HCT116 (cell line): ENCODE results near the gene NPHP3. TPM values are rescaled to one million over a fixed set of nuclear protein-coding genes. Genes with fewer than 3 reads are reported as not detected.

ENCODE experiments used
- ATAC-seq: fragments of 200-7000 bp; cut with Tn5 transposase; 2 replicates; pipeline ENCODE4 v1.9.1; 2020; ENCODE audit warnings: mild to moderate bottlenecking, moderate library complexity
- BruUV-seq: library from RNA; stranded (reverse); fragments of 400-500 nt; replicated peaks from 2 replicates; lab custom pipeline; 2021; lab: Mats Ljungman, UMichigan
- CTCF ChIA-PET: fragments of 300-600 bp; sonication (Branson Sonifier 250); formaldehyde crosslinking; loops from one replicate; lab custom pipeline; 2021; ENCODE audit warnings: antibody characterized with exemption; lab: Charles Lee
- POLR2A ChIA-PET: fragments of 300-600, 350-600 bp; sonication (Branson Sonifier 250); formaldehyde crosslinking; loops from one replicate; lab custom pipeline; 2021; ENCODE audit warnings: antibody characterized with exemption; lab: Charles Lee
- RAD21 ChIA-PET, 2 experiments: fragments of 300-600 bp; sonication (Branson Sonifier 250); formaldehyde crosslinking; loops; one replicate each; lab custom pipeline; 2023; ENCODE audit warnings: low total read pairs in 2 of 2; ENCODE audit not compliant: uncharacterized antibody in 2 of 2, unreplicated experiment in 2 of 2, low non-redundant PET in 1 of 2; lab: Charles Lee
- DNase-seq: peaks from one replicate; pipeline ENCODE4 v3.0.0-alpha.2; 2010; ENCODE audit warnings: low read depth, low spot score
- H2AFZ ChIP-seq: fragments of 200-600 bp; shearing (Covaris generic), sonication (generic); 2 replicates; pipeline ENCODE4 v1.6.1; 2017; ENCODE audit warnings: low read depth, mixed run types, mixed read lengths, antibody characterized with exemption, low read length; ENCODE audit not compliant: poor library complexity, severe bottlenecking
- H3K27ac ChIP-seq: 2 replicates; pipeline ENCODE4 v1.5.1; 2012; ENCODE audit warnings: low read depth, low read length
- H3K27me3 ChIP-seq: fragments of 200-600 bp; sonication (generic); 2 replicates; pipeline ENCODE4 v1.6.1; 2016; ENCODE audit warnings: mixed run types, low read length, mixed read lengths; ENCODE audit not compliant: insufficient read depth
- H3K36me3 ChIP-seq, 2 experiments: fragments of 200-500 bp in 1 of 2; fragments of 200-600 bp in 1 of 2; sonication (Bioruptor generic) in 1 of 2; sonication (generic) in 1 of 2; 2 replicates each; pipeline versions ENCODE4 v1.5.1 to v1.6.1; 2014 to 2016; ENCODE audit warnings: low read length in 2 of 2, inconsistent platforms in 1 of 2, mixed read lengths in 1 of 2, mixed run types in 1 of 2; ENCODE audit not compliant: insufficient read depth in 2 of 2, control insufficient read depth in 1 of 2
- H3K4me1 ChIP-seq, 2 experiments: fragments of 200-600 bp in 1 of 2; sonication (generic) in 1 of 2; 2 replicates each; pipeline versions ENCODE4 v1.5.1 to v1.6.1; 2012 to 2017; ENCODE audit warnings: low read length in 2 of 2, inconsistent platforms in 1 of 2, mild to moderate bottlenecking in 1 of 2, mixed read lengths in 1 of 2, mixed run types in 1 of 2, moderate library complexity in 1 of 2; ENCODE audit not compliant: insufficient read depth in 2 of 2, control insufficient read depth in 1 of 2
- H3K4me2 ChIP-seq: fragments of 200-600 bp; sonication (generic); 2 replicates; pipeline ENCODE4 v1.6.1; 2017; ENCODE audit warnings: mixed run types, low read length, mixed read lengths
- H3K4me3 ChIP-seq, 2 experiments: fragments of 200-600 bp in 1 of 2; sonication (generic) in 1 of 2; replicated peaks in 1 of 2; 2 replicates each; pipeline ENCODE4 v1.5.1; 2011 to 2016; ENCODE audit warnings: low read length in 2 of 2, control low read depth in 1 of 2, low read depth in 1 of 2, mild to moderate bottlenecking in 1 of 2, mixed read lengths in 1 of 2, mixed run types in 1 of 2
- H3K79me2 ChIP-seq: fragments of 200-600 bp; sonication (generic); 2 replicates; pipeline ENCODE4 v1.6.1; 2017; ENCODE audit warnings: mild to moderate bottlenecking, mixed run types, low read length, moderate library complexity, mixed read lengths; ENCODE audit not compliant: insufficient read depth
- H3K9ac ChIP-seq: fragments of 200-600 bp; sonication (generic); 2 replicates; pipeline ENCODE4 v1.6.1; 2016; ENCODE audit warnings: low read length, mixed read lengths
- H3K9me2 ChIP-seq: fragments of 200-600 bp; sonication (generic), shearing (Covaris generic); 2 replicates; pipeline ENCODE4 v1.6.1; 2017; ENCODE audit warnings: mixed run types, mild to moderate bottlenecking, moderate library complexity; ENCODE audit not compliant: insufficient read depth
- H3K9me3 ChIP-seq, 2 experiments: fragments of 200-500 bp in 1 of 2; fragments of 200-600 bp in 1 of 2; sonication (Bioruptor generic) in 1 of 2; sonication (generic) in 1 of 2; 2 replicates each; pipeline ENCODE4 v1.6.1; 2014 to 2017; ENCODE audit warnings: low read length in 2 of 2, mixed read lengths in 2 of 2, inconsistent platforms in 1 of 2, low read depth in 1 of 2, mild to moderate bottlenecking in 1 of 2, mixed run types in 1 of 2, moderate library complexity in 1 of 2; ENCODE audit not compliant: control insufficient read depth in 1 of 2, insufficient read depth in 1 of 2
- H4K20me1 ChIP-seq: fragments of 200-600 bp; sonication (generic), shearing (Covaris generic); 2 replicates; pipeline ENCODE4 v1.6.1; 2017; ENCODE audit warnings: mixed run types, mild to moderate bottlenecking, moderate library complexity; ENCODE audit not compliant: insufficient read depth
- CEBPB ChIP-seq: IDR thresholded peaks from 2 replicates; pipeline ENCODE4 v1.6.1; 2012; ENCODE audit warnings: low read depth
- EGR1 ChIP-seq: IDR thresholded peaks from 2 replicates; pipeline ENCODE4 v1.6.1; 2012; ENCODE audit warnings: low read depth
- ELF1 ChIP-seq: IDR thresholded peaks from 2 replicates; pipeline ENCODE4 v1.6.1; 2012; ENCODE audit warnings: low read depth, borderline replicate concordance
- EZH2 ChIP-seq: fragments of 200-600 bp; sonication (generic); IDR thresholded peaks from 2 replicates; pipeline ENCODE4 v1.6.1; 2017; ENCODE audit warnings: antibody characterized with exemption, mixed run types
- EZH2phosphoT487 ChIP-seq: fragments of 200-600 bp; IDR thresholded peaks from 2 replicates; pipeline ENCODE4 v1.6.1; 2018; ENCODE audit warnings: antibody characterized with exemption, borderline replicate concordance
- FOSL1 ChIP-seq: IDR thresholded peaks from 2 replicates; pipeline ENCODE4 v1.6.1; 2012; ENCODE audit warnings: low read depth
- JUND ChIP-seq: IDR thresholded peaks from 2 replicates; pipeline ENCODE4 v1.6.1; 2012
- POLR2A ChIP-seq: IDR thresholded peaks from 2 replicates; pipeline ENCODE4 v1.7.0; 2011; ENCODE audit warnings: borderline replicate concordance; ENCODE audit not compliant: insufficient read depth, insufficient read length; ENCODE audit errors: extremely low read depth
- POLR2AphosphoS5 ChIP-seq: IDR thresholded peaks from 2 replicates; pipeline ENCODE4 v1.6.1; 2011; ENCODE audit warnings: mild to moderate bottlenecking, low read depth, low read length, moderate library complexity
- RAD21 ChIP-seq: IDR thresholded peaks from 2 replicates; pipeline ENCODE4 v1.6.1; 2012; ENCODE audit warnings: low read depth, mild to moderate bottlenecking
- REST ChIP-seq: IDR thresholded peaks from 2 replicates; pipeline ENCODE4 v1.6.1; 2012; ENCODE audit warnings: low read depth
- SIN3A ChIP-seq: IDR thresholded peaks from 2 replicates; pipeline ENCODE4 v1.6.1; 2012; ENCODE audit warnings: low read depth
- SP1 ChIP-seq: IDR thresholded peaks from 2 replicates; pipeline ENCODE4 v1.6.1; 2012; ENCODE audit warnings: low read depth
- SRF ChIP-seq: IDR thresholded peaks from 2 replicates; pipeline ENCODE4 v1.6.1; 2012; ENCODE audit warnings: low read depth
- TCF7L2 ChIP-seq: IDR thresholded peaks from 2 replicates; pipeline ENCODE4 v1.7.0; 2011; ENCODE audit warnings: borderline replicate concordance, inconsistent platforms; ENCODE audit not compliant: insufficient read depth, insufficient read length; ENCODE audit errors: extremely low read depth
- YY1 ChIP-seq: IDR thresholded peaks from 2 replicates; pipeline ENCODE4 v1.6.1; 2011; ENCODE audit warnings: low read length, low read depth, moderate library complexity, mild to moderate bottlenecking; ENCODE audit not compliant: insufficient replicate concordance; ENCODE audit errors: extremely low read depth
- ZFX ChIP-seq: fragments of 450-650 bp; IDR thresholded peaks from 2 replicates; pipeline ENCODE4 v1.6.1; 2017
- ZNF274 ChIP-seq: fragments of 200-500 bp; sonication (Bioruptor generic); IDR thresholded peaks from 2 replicates; pipeline ENCODE4 v1.6.1; 2014; ENCODE audit warnings: mild to moderate bottlenecking, low read depth, low read length, inconsistent platforms
- intact Hi-C: fragments of 100-400 bp; cut with micrococcal nuclease; formaldehyde crosslinking; loops from 2 replicates; pipeline ENCODE4 v1.10.0; 2022
- total RNA-seq: library from RNA; stranded (reverse); gene quantifications from one replicate; pipeline ENCODE4 v1.2.1, GENCODE V29; 2021; ENCODE audit not compliant: unreplicated experiment
- TF ChIP-seq, protein P1 (sequence below): IDR thresholded peaks from 2 replicates; pipeline ENCODE4 v1.6.1; 2012
- TF ChIP-seq, protein P2 (sequence below): IDR thresholded peaks from 2 replicates; pipeline ENCODE4 v1.6.1; 2012

NPHP3 gene
- total RNA-seq, 1 experiment from 2014 or later: 15.5 TPM

DNA sequence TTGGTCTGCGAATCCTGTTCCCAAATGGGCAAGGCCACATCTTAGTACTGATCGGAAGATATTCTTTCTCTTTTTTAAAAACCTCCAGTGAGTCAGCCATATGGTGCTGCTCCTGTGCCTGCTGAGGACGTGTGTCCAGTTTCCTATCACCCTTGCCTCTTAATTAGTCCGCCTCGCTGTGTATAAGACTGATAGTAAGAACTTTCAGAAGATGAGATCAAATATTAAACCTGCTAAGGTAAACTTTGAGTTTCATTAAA, 61.5 kb downstream of the NPHP3 start (continued):
- TF ChIP-seq JUND (no peak), SIN3A (no peak), CEBPB (no peak), EGR1 (no peak), SP1 (no peak)

DNA sequence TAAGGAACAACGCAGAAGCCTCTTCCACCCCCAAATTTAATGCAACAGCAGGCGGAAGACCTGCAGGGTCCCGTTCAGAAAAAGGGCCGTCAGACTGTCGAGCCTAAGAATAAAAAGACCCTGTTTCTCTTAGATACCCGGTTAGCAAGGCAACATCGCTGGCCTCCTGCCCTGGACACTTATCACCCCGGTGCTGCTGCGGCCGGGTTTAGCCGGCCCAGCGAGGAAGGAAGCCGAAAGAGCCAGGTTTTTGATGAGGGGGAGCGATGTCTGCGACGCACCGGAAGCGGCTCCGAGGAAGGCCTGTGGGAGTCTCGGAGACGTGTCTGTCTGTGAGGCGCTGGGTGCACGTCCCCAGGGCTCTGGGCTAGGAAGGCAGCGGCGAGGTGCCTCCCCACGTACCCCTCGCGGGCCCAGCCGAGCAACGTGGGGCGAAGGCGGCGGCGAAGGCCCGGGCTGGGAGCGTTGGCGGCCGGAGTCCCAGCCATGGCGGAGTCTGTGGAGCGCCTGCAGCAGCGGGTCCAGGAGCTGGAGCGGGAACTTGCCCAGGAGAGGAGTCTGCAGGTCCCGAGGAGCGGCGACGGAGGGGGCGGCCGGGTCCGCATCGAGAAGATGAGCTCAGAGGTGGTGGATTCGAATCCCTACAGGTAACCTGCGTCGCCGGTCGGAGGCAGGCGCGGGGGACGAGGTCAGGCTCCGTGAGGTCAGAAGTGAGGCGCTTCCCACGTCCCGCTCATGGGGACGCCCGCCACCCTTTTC, 62.0 kb downstream of the NPHP3 start, which contains the start of gene UBA5:
Gene UBA5, plus strand, starts transcription at position 278 of the 759 bp plus-strand sequence. Its CDS starts 209 bp downstream, at position 487.
- Histone ChIP-seq H3K4me1 (peaks cover 0 to 16% of the 10 kb centered on the region in 2 experiments; a peak in 2 of 4 replicates), H3K79me2 (peaks cover 59% of the 10 kb centered on the region), H3K27ac (peak within 1 kb of the TSS; percentile 89), H3K9me3 (no peaks in the 10 kb centered on the region), H3K4me2 (peak within 1 kb of the TSS; percentile 82), H3K9me2 (no peaks in the 10 kb centered on the region), H3K4me3 (peak within 1 kb of the TSS; percentile 72 to 87), H4K20me1 (no peaks in the 10 kb centered on the region), H3K36me3 (no peaks in the 10 kb centered on the region), H2AFZ (peak within 1 kb of the TSS; percentile 83), H3K9ac (peak within 1 kb of the TSS; percentile 92), H3K27me3 (no peaks in the 10 kb centered on the region)
- ATAC-seq: peak; percentile 72
- ChIA-PET POLR2A (interaction anchor here (1.0 to 1.7 kb wide), 3 partner anchors 9 to 820 kb away, joined by 3 to 4 read pairs (median 3); no protein-coding TSS in a partner anchor), CTCF (interaction anchor here (2.9 kb wide), 1 partner anchor 18 kb away, joined by 11 read pairs; no protein-coding TSS in a partner anchor), RAD21 (no interaction called here)
- intact Hi-C loops: no loop called here
- BruUV-seq: no TSS peak
- peak; percentile 43 for DNase-seq
- no peak for TF ChIP-seq RAD21
- TF ChIP-seq YY1: no peak
- no peak for TF ChIP-seq SRF
- TF ChIP-seq EGR1: peak; percentile 20; the same call in 1 of the 2 replicates
- TF ChIP-seq ELF1: peak; percentile 40
- TF ChIP-seq FOSL1: 0 out of 2 replicates have a peak, but pooled peaks have one; percentile 5
- peak; percentile 66 for TF ChIP-seq TCF7L2
- TF ChIP-seq POLR2AphosphoS5: peak; percentile 74
- TF ChIP-seq EZH2: no peak
- TF ChIP-seq, protein P1, sequence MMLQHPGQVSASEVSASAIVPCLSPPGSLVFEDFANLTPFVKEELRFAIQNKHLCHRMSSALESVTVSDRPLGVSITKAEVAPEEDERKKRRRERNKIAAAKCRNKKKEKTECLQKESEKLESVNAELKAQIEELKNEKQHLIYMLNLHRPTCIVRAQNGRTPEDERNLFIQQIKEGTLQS: no peak
- peak; percentile 24; the same call in 1 of the 2 replicates for TF ChIP-seq SP1
- TF ChIP-seq, protein P2, sequence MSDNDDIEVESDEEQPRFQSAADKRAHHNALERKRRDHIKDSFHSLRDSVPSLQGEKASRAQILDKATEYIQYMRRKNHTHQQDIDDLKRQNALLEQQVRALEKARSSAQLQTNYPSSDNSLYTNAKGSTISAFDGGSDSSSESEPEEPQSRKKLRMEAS: no peak; the same call in 1 of the 2 replicates
- no peak for TF ChIP-seq REST
- no peak for TF ChIP-seq EZH2phosphoT487
- TF ChIP-seq CEBPB: no peak
- peak; percentile 96 for TF ChIP-seq ZFX
- TF ChIP-seq POLR2A: peak; percentile 68
- no peak for TF ChIP-seq ZNF274
